ENCODE results near the gene RAD51B. TPM values are rescaled to one million over a fixed set of nuclear protein-coding genes. Genes with fewer than 3 reads are reported as not detected.
"Not testable (repeated sequence)": the region's sequence is repeated elsewhere in the genome, so short reads cannot be mapped to it uniquely, and the experiment has no call there.

RAD51B gene
- total and polyA plus RNA-seq, 4 experiments from 2014 or later: 22.0 to 35.7 (median 31.4) TPM

DNA sequence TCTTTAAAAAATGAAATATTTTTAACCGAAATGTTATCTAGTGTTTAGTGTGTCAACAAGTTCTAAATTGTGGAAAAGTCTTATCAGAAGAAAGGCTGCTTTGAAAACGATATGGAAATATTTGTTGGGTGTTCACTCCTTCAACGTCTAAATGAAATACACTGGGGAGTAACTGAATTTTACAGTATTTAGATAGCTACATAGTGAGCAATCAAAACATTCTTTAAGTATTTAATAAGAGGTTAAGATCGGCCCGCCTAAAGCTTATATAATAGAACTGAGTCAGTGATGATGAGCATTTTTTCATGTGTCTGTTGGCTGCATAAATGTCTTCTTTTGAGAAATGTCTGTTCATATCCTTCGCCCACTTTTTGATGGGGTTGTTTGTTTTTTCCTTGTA, 228.3 kb downstream of the RAD51B start:
- no peaks in the 10 kb centered on the region for H3K27me3 Mint-ChIP-seq
- H3K4me1 ChIP-seq (ENCODE audit: insufficient read depth, low read length): no peaks in the 10 kb centered on the region
- peaks cover 0 to 5% (median under 1%) of the 10 kb centered on the region in 8 donors for H3K9me3 Mint-ChIP-seq
- no peak overlapping the region for H3K27ac Mint-ChIP-seq
- ChIA-PET POLR2A (ENCODE audit: partially characterized antibody) (no interaction called here), CTCF (ENCODE audit: partially characterized antibody) (no interaction called here)
- H3K4me3 ChIP-seq (ENCODE audit: low read length in 2 of 2): no peak overlapping the region
- no peaks in the 10 kb centered on the region for H3K4me1 Mint-ChIP-seq
- no peaks in the 10 kb centered on the region for H3K36me3 ChIP-seq (ENCODE audit: insufficient read depth, low read length)
- H3K36me3 Mint-ChIP-seq: peaks cover 0 to 16% of the 10 kb centered on the region in 2 donors
- intact Hi-C loops (cut with micrococcal nuclease): no loop called here
- no peak for DNase-seq
- no peak overlapping the region for H3K27ac ChIP-seq (ENCODE audit: low read depth, low read length)
- no peaks in the 10 kb centered on the region for H3K27me3 ChIP-seq (ENCODE audit: insufficient read depth, low read length)
- no peaks in the 10 kb centered on the region for H3K9me3 ChIP-seq (ENCODE audit: control insufficient read depth in 1 of 2, low read length in 2 of 2)
- H3K4me3 Mint-ChIP-seq: no peak overlapping the region

DNA sequence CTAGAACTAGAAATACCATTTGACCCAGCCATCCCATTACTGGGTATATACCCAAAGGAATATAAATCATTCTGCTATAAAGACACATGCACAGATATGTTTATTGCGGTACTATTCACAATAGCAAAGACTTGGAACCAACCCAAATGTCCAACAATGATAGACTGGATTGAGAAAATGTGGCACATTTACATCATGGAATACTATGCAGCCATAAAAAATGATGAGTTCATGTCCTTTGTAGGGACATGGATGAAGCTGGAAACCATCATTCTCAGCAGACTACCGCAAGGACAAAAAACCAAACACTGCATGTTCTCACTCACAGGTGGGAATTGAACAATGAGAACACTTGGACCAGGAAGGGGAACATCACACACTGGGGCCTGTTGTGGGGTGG, 229.2 kb downstream of the RAD51B start:
- H3K4me3 ChIP-seq (ENCODE audit: low read length in 2 of 2); H3K36me3 ChIP-seq (ENCODE audit: insufficient read depth, low read length); H3K27ac Mint-ChIP-seq; H3K4me1 ChIP-seq (ENCODE audit: insufficient read depth, low read length); H3K4me3 Mint-ChIP-seq; intact Hi-C loops (cut with micrococcal nuclease); CTCF ChIA-PET (ENCODE audit: partially characterized antibody); DNase-seq; H3K27me3 ChIP-seq (ENCODE audit: insufficient read depth, low read length); H3K27ac ChIP-seq (ENCODE audit: low read depth, low read length); H3K9me3 Mint-ChIP-seq; POLR2A ChIA-PET (ENCODE audit: partially characterized antibody); H3K4me1 Mint-ChIP-seq; H3K9me3 ChIP-seq (ENCODE audit: control insufficient read depth in 1 of 2, low read length in 2 of 2); H3K27me3 Mint-ChIP-seq: not testable (repeated sequence)
- H3K36me3 Mint-ChIP-seq: peaks cover 0 to 16% of the 10 kb centered on the region in 2 donors

DNA sequence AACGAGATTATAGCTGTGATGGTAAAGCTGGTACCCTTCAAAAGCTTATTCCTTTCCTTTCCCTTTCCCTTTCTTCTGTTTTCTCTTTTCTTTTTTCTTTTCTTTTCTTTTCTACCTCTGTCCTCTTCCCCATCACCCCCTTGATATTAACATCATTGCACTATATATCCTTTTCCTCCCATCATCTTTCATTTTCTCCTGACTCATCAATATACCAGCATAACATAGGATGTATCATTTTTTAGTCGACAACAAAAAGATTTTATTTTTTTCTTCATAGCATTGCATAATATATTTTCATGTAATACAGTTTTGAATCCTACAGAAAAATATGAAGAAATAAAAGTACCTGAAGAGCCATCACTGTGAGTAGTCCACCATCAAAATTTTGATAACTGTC, 230.6 kb downstream of the RAD51B start:
- Mint-ChIP-seq H3K4me1 (no peaks in the 10 kb centered on the region), H3K27ac (no peak overlapping the region), H3K9me3 (peaks cover 0 to 5% (median under 1%) of the 10 kb centered on the region in 8 donors), H3K36me3 (peaks cover 0 to 16% of the 10 kb centered on the region in 2 donors), H3K27me3 (no peaks in the 10 kb centered on the region), H3K4me3 (no peak overlapping the region)
- no peak for DNase-seq
- Histone ChIP-seq H3K4me1 (ENCODE audit: insufficient read depth, low read length) (no peaks in the 10 kb centered on the region), H3K4me3 (ENCODE audit: low read length in 2 of 2) (no peak overlapping the region), H3K9me3 (ENCODE audit: control insufficient read depth in 1 of 2, low read length in 2 of 2) (no peaks in the 10 kb centered on the region), H3K36me3 (ENCODE audit: insufficient read depth, low read length) (no peaks in the 10 kb centered on the region), H3K27me3 (ENCODE audit: insufficient read depth, low read length) (no peaks in the 10 kb centered on the region), H3K27ac (ENCODE audit: low read depth, low read length) (no peak overlapping the region)
- POLR2A ChIA-PET (ENCODE audit: partially characterized antibody): no interaction called here
- CTCF ChIA-PET (ENCODE audit: partially characterized antibody): no interaction called here
- intact Hi-C loops (cut with micrococcal nuclease): no loop called here

DNA sequence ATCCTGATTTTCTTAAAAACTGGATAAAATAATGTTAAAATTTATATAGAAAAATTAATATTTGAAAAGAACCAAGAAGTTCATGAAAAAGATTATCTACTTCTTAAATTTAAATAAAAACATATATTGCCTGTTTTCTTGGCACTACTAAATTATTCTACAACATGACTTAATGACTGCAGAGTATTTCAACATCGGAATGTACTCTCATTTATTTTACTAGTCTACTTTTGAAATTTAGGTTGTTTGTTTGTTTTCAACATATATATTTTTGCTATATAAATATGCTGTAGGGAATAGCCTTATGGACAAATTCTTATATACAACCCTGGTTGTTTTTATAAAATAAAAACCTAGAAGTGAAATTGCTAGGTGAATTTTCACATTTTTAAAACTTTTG, 231.6 kb downstream of the RAD51B start:
- POLR2A ChIA-PET (ENCODE audit: partially characterized antibody): no interaction called here
- Histone ChIP-seq H3K36me3 (ENCODE audit: insufficient read depth, low read length) (no peaks in the 10 kb centered on the region), H3K27me3 (ENCODE audit: insufficient read depth, low read length) (no peaks in the 10 kb centered on the region), H3K27ac (ENCODE audit: low read depth, low read length) (no peak overlapping the region), H3K9me3 (ENCODE audit: control insufficient read depth in 1 of 2, low read length in 2 of 2) (no peaks in the 10 kb centered on the region), H3K4me1 (ENCODE audit: insufficient read depth, low read length) (no peaks in the 10 kb centered on the region), H3K4me3 (ENCODE audit: low read length in 2 of 2) (no peak overlapping the region)
- Mint-ChIP-seq H3K27ac (no peak overlapping the region), H3K4me1 (no peaks in the 10 kb centered on the region), H3K4me3 (no peak overlapping the region), H3K36me3 (peaks cover 0 to 16% of the 10 kb centered on the region in 2 donors), H3K9me3 (peaks cover 0 to 5% (median under 1%) of the 10 kb centered on the region in 8 donors), H3K27me3 (no peaks in the 10 kb centered on the region)
- CTCF ChIA-PET (ENCODE audit: partially characterized antibody): no interaction called here
- intact Hi-C loops (cut with micrococcal nuclease): no loop called here
- no peak for DNase-seq

DNA sequence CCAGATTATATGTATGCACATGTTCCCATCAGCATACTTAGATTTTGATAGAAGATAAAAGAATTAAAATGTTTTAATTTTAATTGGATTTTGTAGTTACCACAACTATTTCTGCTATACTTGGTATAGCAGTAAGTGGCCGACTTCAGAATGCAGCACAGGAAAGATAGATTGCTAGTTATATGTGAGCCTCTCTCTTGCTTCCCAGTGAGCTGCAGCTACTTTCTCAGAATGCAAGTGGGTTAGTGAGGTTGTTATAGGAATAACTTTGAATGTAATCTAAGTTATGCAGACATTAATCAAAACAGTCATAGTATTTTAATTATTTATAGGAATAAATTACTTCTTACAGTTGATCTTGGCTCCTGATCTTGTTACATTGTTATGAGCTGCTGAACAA, 240.6 kb downstream of the RAD51B start:
- no peak overlapping the region for H3K27ac Mint-ChIP-seq
- no peak overlapping the region for H3K4me3 ChIP-seq (ENCODE audit: low read length in 2 of 2)
- no peaks in the 10 kb centered on the region for H3K36me3 ChIP-seq (ENCODE audit: insufficient read depth, low read length)
- no peaks in the 10 kb centered on the region for H3K4me1 ChIP-seq (ENCODE audit: insufficient read depth, low read length)
- DNase-seq: no peak
- no peak overlapping the region for H3K27ac ChIP-seq (ENCODE audit: low read depth, low read length)
- no peaks in the 10 kb centered on the region for H3K9me3 ChIP-seq (ENCODE audit: control insufficient read depth in 1 of 2, low read length in 2 of 2)
- peaks cover 0 to 32% (median 20%) of the 10 kb centered on the region in 8 donors for H3K9me3 Mint-ChIP-seq
- no peaks in the 10 kb centered on the region for H3K27me3 Mint-ChIP-seq
- ChIA-PET POLR2A (ENCODE audit: partially characterized antibody) (no interaction called here), CTCF (ENCODE audit: partially characterized antibody) (no interaction called here)
- H3K36me3 Mint-ChIP-seq: peaks cover 13 to 25% of the 10 kb centered on the region in 2 donors
- intact Hi-C loops (cut with micrococcal nuclease): no loop called here
- no peaks in the 10 kb centered on the region for H3K4me1 Mint-ChIP-seq
- no peak overlapping the region for H3K4me3 Mint-ChIP-seq
- H3K27me3 ChIP-seq (ENCODE audit: insufficient read depth, low read length): no peaks in the 10 kb centered on the region

DNA sequence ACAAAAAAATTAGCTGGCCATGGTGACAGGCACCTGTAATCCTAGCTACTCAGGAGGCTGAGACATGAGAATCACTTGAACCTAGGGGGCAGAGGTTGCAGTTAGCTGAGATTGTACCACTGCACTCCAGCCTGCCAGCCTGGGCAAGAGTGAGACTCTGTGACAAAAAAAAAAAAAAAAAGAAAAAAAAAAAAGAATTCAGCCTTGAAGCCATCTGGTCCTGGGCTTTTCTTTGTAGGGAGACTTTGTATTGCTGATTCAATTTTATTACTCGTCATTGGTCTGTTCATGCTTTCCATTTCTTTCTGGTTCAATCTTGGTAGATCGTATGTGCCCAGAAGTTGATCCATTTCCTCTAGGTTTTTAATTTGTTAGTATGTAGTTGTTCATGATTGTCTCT, 243.1 kb downstream of the RAD51B start:
- no peaks in the 10 kb centered on the region for H3K36me3 ChIP-seq (ENCODE audit: insufficient read depth, low read length)
- no peak overlapping the region for H3K4me3 ChIP-seq (ENCODE audit: low read length in 2 of 2)
- Mint-ChIP-seq H3K4me1 (no peaks in the 10 kb centered on the region), H3K4me3 (no peak overlapping the region), H3K27ac (no peak overlapping the region), H3K27me3 (no peaks in the 10 kb centered on the region), H3K36me3 (peaks cover 13 to 25% of the 10 kb centered on the region in 2 donors), H3K9me3 (peaks cover 0 to 38% (median 21%) of the 10 kb centered on the region in 8 donors)
- POLR2A ChIA-PET (ENCODE audit: partially characterized antibody): no interaction called here
- H3K9me3 ChIP-seq (ENCODE audit: control insufficient read depth in 1 of 2, low read length in 2 of 2): no peaks in the 10 kb centered on the region
- CTCF ChIA-PET (ENCODE audit: partially characterized antibody): interaction anchor here (0.6 kb wide), 1 partner anchor 1815 kb away, joined by 3 read pairs; no protein-coding TSS in a partner anchor
- no peaks in the 10 kb centered on the region for H3K4me1 ChIP-seq (ENCODE audit: insufficient read depth, low read length)
- H3K27me3 ChIP-seq (ENCODE audit: insufficient read depth, low read length): no peaks in the 10 kb centered on the region
- H3K27ac ChIP-seq (ENCODE audit: low read depth, low read length): no peak overlapping the region
- no peak for DNase-seq
- intact Hi-C loops (cut with micrococcal nuclease): no loop called here

DNA sequence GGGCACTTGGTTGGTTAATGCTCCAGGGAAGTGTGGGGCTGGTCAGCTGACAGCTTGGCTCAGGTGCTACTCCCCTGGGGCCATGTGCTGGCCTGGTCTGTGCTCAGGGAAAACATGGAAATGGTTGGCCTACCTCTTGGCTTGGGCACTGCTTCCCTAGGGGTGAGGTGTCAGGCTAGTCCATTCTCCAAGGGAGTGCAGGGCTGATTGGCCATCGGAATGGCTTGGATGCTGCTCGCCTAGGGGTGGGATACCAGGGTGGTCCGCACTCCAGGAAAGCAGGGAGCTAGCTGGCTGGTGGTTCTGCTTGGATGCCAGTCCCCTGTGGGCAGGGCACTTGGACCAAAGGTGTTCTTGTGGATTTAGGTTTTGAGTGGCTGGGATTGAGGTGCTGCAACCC, 245.7 kb downstream of the RAD51B start:
- intact Hi-C loops (cut with micrococcal nuclease): no loop called here
- no peaks in the 10 kb centered on the region for H3K4me1 ChIP-seq (ENCODE audit: insufficient read depth, low read length)
- Mint-ChIP-seq H3K36me3 (peaks cover 23 to 38% of the 10 kb centered on the region in 2 donors), H3K4me1 (peaks cover 0 to 1% (median 0%) of the 10 kb centered on the region in 4 donors), H3K27ac (no peak overlapping the region), H3K9me3 (peaks cover 3 to 59% (median 31%) of the 10 kb centered on the region in 8 donors), H3K4me3 (no peak overlapping the region), H3K27me3 (no peaks in the 10 kb centered on the region)
- DNase-seq: no peak
- H3K36me3 ChIP-seq (ENCODE audit: insufficient read depth, low read length): no peaks in the 10 kb centered on the region
- H3K27ac ChIP-seq (ENCODE audit: low read depth, low read length): no peak overlapping the region
- H3K27me3 ChIP-seq (ENCODE audit: insufficient read depth, low read length): no peaks in the 10 kb centered on the region
- H3K4me3 ChIP-seq (ENCODE audit: low read length in 2 of 2): no peak overlapping the region
- H3K9me3 ChIP-seq (ENCODE audit: control insufficient read depth in 1 of 2, low read length in 2 of 2): no peaks in the 10 kb centered on the region
- ChIA-PET CTCF (ENCODE audit: partially characterized antibody) (no interaction called here), POLR2A (ENCODE audit: partially characterized antibody) (no interaction called here)

DNA sequence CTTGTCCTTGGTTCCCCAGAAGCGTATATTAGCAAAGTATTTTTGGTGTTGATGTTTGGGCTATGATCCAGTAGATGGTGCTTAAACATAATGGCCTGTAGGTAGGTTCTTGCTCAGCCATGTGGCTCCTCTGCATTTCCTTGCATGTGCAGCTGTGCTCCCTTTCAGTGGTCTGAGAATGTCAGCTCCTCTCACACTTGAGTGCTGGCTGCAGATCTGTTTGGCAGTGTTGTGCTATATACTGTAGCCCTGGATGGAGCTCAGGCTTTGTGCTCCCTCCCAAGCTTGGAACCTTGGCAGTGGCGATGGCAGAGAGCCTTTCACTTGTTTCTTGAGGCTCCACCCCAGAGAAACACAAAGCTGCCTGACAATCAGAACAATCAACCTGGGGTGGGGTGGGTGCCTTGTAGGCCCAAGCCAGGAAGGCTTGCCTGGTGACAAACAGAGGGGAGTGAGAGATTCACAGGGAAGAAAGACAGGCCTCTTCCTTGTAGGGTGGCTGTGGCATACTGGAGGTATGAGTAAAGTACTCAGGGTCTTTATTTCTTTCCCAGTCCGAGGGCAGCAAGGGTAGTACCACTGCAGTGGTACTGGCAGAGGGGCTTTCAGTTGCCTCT, 255.3 kb downstream of the RAD51B start:
- CTCF ChIA-PET (ENCODE audit: partially characterized antibody): no interaction called here
- no peaks in the 10 kb centered on the region for H3K36me3 ChIP-seq (ENCODE audit: insufficient read depth, low read length)
- POLR2A ChIA-PET (ENCODE audit: partially characterized antibody): no interaction called here
- H3K4me3 Mint-ChIP-seq: no peak overlapping the region
- peaks cover 0 to 41% (median 35%) of the 10 kb centered on the region in 8 donors for H3K9me3 Mint-ChIP-seq
- H3K27ac ChIP-seq (ENCODE audit: low read depth, low read length): no peak overlapping the region
- no peak overlapping the region for H3K4me3 ChIP-seq (ENCODE audit: low read length in 2 of 2)
- H3K9me3 ChIP-seq (ENCODE audit: control insufficient read depth in 1 of 2, low read length in 2 of 2): no peaks in the 10 kb centered on the region
- intact Hi-C loops (cut with micrococcal nuclease): no loop called here
- DNase-seq: no peak
- peaks cover 15 to 40% of the 10 kb centered on the region in 2 donors for H3K36me3 Mint-ChIP-seq
- no peaks in the 10 kb centered on the region for H3K27me3 Mint-ChIP-seq
- H3K27ac Mint-ChIP-seq: no peak overlapping the region
- H3K4me1 Mint-ChIP-seq: peaks cover 0 to 2% (median 0%) of the 10 kb centered on the region in 4 donors
- H3K27me3 ChIP-seq (ENCODE audit: insufficient read depth, low read length): no peaks in the 10 kb centered on the region
- no peaks in the 10 kb centered on the region for H3K4me1 ChIP-seq (ENCODE audit: insufficient read depth, low read length)

All from CD4-positive, alpha-beta memory T cell (primary cell).